GM23338 (cell line): ENCODE data around the gene TTC33. TPM values are rescaled to one million over a fixed set of nuclear protein-coding genes. Genes with fewer than 3 reads are reported as not detected.

Experiments used
- ATAC-seq: fragments of 200-7000 bp; cut with Tn5 transposase; 3 replicates; pipeline ENCODE4 v1.9.1; 2020
- DNase-seq: peaks from one replicate; pipeline ENCODE4 v3.0.0-alpha.2; 2015; ENCODE audit warnings: low spot score
- H2AFZ ChIP-seq: fragments of 200-600 bp; sonication (generic); 2 replicates; pipeline ENCODE4 v1.8.0; 2016; ENCODE audit warnings: antibody characterized with exemption, mild to moderate bottlenecking, moderate library complexity
- H3F3A ChIP-seq: fragments of 200-600 bp; sonication (generic); replicated peaks from 2 replicates; pipeline ENCODE4 v1.8.0; 2017; ENCODE audit warnings: antibody characterized with exemption, mixed run types, low read depth
- H3K27ac ChIP-seq: fragments of 200-600 bp; sonication (generic); 2 replicates; pipeline ENCODE4 v1.6.1; 2016; ENCODE audit warnings: low read depth
- H3K27me3 ChIP-seq: fragments of 200-600 bp; sonication (generic); 2 replicates; pipeline ENCODE4 v1.8.0; 2016; ENCODE audit warnings: mild to moderate bottlenecking, mixed run types, moderate library complexity; ENCODE audit not compliant: insufficient read depth
- H3K36me3 ChIP-seq: fragments of 200-600 bp; sonication (generic); 2 replicates; pipeline ENCODE4 v1.8.0; 2016; ENCODE audit warnings: mild to moderate bottlenecking; ENCODE audit not compliant: insufficient read depth
- H3K4me1 ChIP-seq: fragments of 200-600 bp; sonication (generic); 2 replicates; pipeline ENCODE4 v1.8.0; 2016; ENCODE audit warnings: mild to moderate bottlenecking, moderate library complexity; ENCODE audit not compliant: insufficient read depth
- H3K4me2 ChIP-seq: fragments of 200-600 bp; sonication (generic); 2 replicates; pipeline ENCODE4 v1.7.1; 2017; ENCODE audit warnings: mixed run types
- H3K4me3 ChIP-seq: fragments of 200-600 bp; sonication (generic); 2 replicates; pipeline ENCODE4 v1.6.1; 2016; ENCODE audit warnings: mixed run types
- H3K79me2 ChIP-seq: fragments of 200-600 bp; sonication (generic); replicated peaks from 2 replicates; pipeline ENCODE4 v1.8.0; 2017; ENCODE audit warnings: mild to moderate bottlenecking; ENCODE audit not compliant: insufficient read depth
- H3K9me2 ChIP-seq: fragments of 200-600 bp; sonication (generic); 2 replicates; pipeline ENCODE4 v1.8.0; 2017; ENCODE audit not compliant: insufficient read depth
- H4K20me1 ChIP-seq: fragments of 200-600 bp; sonication (generic); replicated peaks from 2 replicates; pipeline ENCODE4 v1.8.0; 2017; ENCODE audit warnings: mild to moderate bottlenecking; ENCODE audit not compliant: insufficient read depth
- H3K27ac Mint-ChIP-seq: 2 replicates; pipeline ENCODE4 v1.8.0; 2020; ENCODE audit warnings: inconsistent platforms, mild to moderate bottlenecking, moderate library complexity, mixed read lengths
- H3K27me3 Mint-ChIP-seq: 3 replicates; pipeline ENCODE4 v1.8.0; 2022; ENCODE audit warnings: low read depth, mild to moderate bottlenecking, moderate library complexity, mixed read lengths, inconsistent platforms; ENCODE audit not compliant: insufficient read depth, poor library complexity
- H3K36me3 Mint-ChIP-seq: 3 replicates; pipeline ENCODE4 v1.8.0; 2021; ENCODE audit warnings: low read depth, mild to moderate bottlenecking, inconsistent platforms, moderate library complexity, mixed read lengths
- H3K4me1 Mint-ChIP-seq: 3 replicates; pipeline ENCODE4 v1.8.0; 2020; ENCODE audit warnings: mild to moderate bottlenecking, inconsistent platforms, mixed read lengths
- H3K4me3 Mint-ChIP-seq: 3 replicates; pipeline ENCODE4 v1.8.0; 2021; ENCODE audit warnings: moderate library complexity, mild to moderate bottlenecking, inconsistent platforms, mixed read lengths
- H3K9me3 Mint-ChIP-seq: 3 replicates; pipeline ENCODE4 v1.8.0; 2020; ENCODE audit warnings: moderate library complexity, mild to moderate bottlenecking, inconsistent platforms, mixed read lengths
- EZH2 ChIP-seq: fragments of 200-600 bp; sonication (generic); IDR thresholded peaks from one replicate; pipeline ENCODE4 v1.8.0; 2017; ENCODE audit warnings: antibody characterized with exemption, mild to moderate bottlenecking, low read depth; ENCODE audit not compliant: unreplicated experiment
- EZH2phosphoT487 ChIP-seq: fragments of 200-600 bp; sonication (generic); IDR thresholded peaks from one replicate; pipeline ENCODE4 v1.8.1; 2018; ENCODE audit warnings: antibody characterized with exemption; ENCODE audit not compliant: unreplicated experiment
- JUNB ChIP-seq: IDR thresholded peaks from one replicate; pipeline ENCODE4 v1.6.1; 2016; ENCODE audit warnings: antibody characterized with exemption; ENCODE audit not compliant: unreplicated experiment
- POLR2AphosphoS5 ChIP-seq: IDR thresholded peaks from 2 replicates; pipeline ENCODE4 v1.6.1; 2016; ENCODE audit warnings: antibody characterized with exemption, low read depth
- REST ChIP-seq: IDR thresholded peaks from one replicate; pipeline ENCODE4 v1.6.1; 2018; ENCODE audit warnings: antibody characterized with exemption; ENCODE audit not compliant: unreplicated experiment
- STAT1 ChIP-seq: IDR thresholded peaks from one replicate; pipeline ENCODE4 v1.6.1; 2016; ENCODE audit warnings: antibody characterized with exemption; ENCODE audit not compliant: unreplicated experiment
- ZNF114 ChIP-seq: fragments of 250-450 bp; sonication (Bioruptor Pico); IDR thresholded peaks from 2 replicates; pipeline ENCODE4 v1.5.0; 2020; ENCODE audit warnings: mild to moderate bottlenecking, moderate library complexity
- ZNF331 ChIP-seq: fragments of 250-450 bp; sonication (Bioruptor Pico); IDR thresholded peaks from 2 replicates; pipeline ENCODE4 v1.5.0; 2020; ENCODE audit warnings: low read depth, mild to moderate bottlenecking, moderate library complexity
- ZNF462 ChIP-seq: fragments of 250-450 bp; sonication (Bioruptor Pico); IDR thresholded peaks from 2 replicates; pipeline ENCODE4 v1.5.0; 2020; ENCODE audit warnings: mild to moderate bottlenecking, moderate library complexity
- polyA plus RNA-seq: library from polyadenylated mRNA; unstranded; fragments of >200 nt; fragmentation: Nextera tagmentation; extraction: Ambion mirVana; gene quantifications from 2 replicates; pipeline ENCODE4 v1.2.1, GENCODE V29; 2016
- total RNA-seq: library from RNA; depleted of rRNA; stranded (reverse); fragments of >200 nt; shearing (Covaris generic); gene quantifications from 2 replicates; pipeline ENCODE4 v1.2.3, GENCODE V29; 2014

TTC33 gene
- total and polyA plus RNA-seq, 2 experiments from 2014 or later = 4.1 to 11.5 TPM

DNA sequence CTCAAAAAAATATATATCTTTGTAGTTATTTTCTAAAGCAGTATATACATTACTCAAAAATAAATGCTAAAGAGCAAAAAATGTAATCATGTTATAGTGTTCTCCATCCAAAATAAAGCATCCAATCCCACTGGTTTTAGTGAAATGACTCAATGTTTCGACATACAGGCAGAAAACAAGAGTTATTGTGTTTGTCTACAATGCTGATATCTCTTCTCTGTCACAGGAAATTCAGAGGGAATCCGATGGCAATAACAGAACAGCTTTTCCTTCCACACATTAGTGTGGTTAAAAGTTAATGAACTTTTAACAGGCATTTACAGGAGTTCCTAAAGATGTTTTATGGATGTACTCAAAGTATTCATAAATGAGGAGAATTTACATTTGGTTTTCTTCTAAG, 12.0 kb downstream of the TTC33 start:
- Histone ChIP-seq H3K9me2 (no peaks in the 10 kb centered on the region), H3F3A (no peaks in the 10 kb centered on the region), H3K36me3 (no peaks in the 10 kb centered on the region), H3K4me2 (no peak overlapping the region), H3K79me2 (peaks cover 2% of the 10 kb centered on the region; the same call in 1 of the 2 replicates), H4K20me1 (no peaks in the 10 kb centered on the region), H3K4me1 (no peaks in the 10 kb centered on the region), H3K27ac (no peak overlapping the region), H3K4me3 (no peak overlapping the region), H2AFZ (no peak overlapping the region), H3K27me3 (no peaks in the 10 kb centered on the region)
- DNase-seq (no peak), ATAC-seq (no peak)
- Mint-ChIP-seq H3K27me3 (no peaks in the 10 kb centered on the region), H3K36me3 (peaks cover 12% of the 10 kb centered on the region; the same call in 2 of the 3 replicates), H3K4me3 (no peak overlapping the region), H3K27ac (no peak overlapping the region), H3K4me1 (no peaks in the 10 kb centered on the region), H3K9me3 (peaks cover 4% of the 10 kb centered on the region; the same call in 1 of the 3 replicates)
- TF ChIP-seq POLR2AphosphoS5 (no peak), ZNF114 (CRISPR knock-in tag) (no peak), EZH2phosphoT487 (no peak), ZNF462 (CRISPR knock-in tag) (no peak), REST (no peak), ZNF331 (CRISPR knock-in tag) (no peak), JUNB (no peak), STAT1 (no peak), EZH2 (no peak)
